COR-L47 (cell line): ENCODE data around the gene BFSP1.
A peak's percentile ranks its signal among the peaks of the same experiment; 100 is the strongest.

Source experiments
- DNase-seq: peaks from one replicate; lab custom pipeline; 2025; lab: John Stamatoyannopoulos, UW

The BFSP1 gene

GRCh38 chr20:17530716-17531664, at the start of gene BFSP1:
Gene BFSP1 (minus strand): TSS chr20:17531379. CDS start chr20:17531329, 50 bp downstream.
- peak; percentile 64 for DNase-seq

- no peak for DNase-seq
These were observed 49.7 kb upstream of the BFSP1 start for GRCh38 chr20:17580895-17581294.

GRCh38 chr20:17579369-17580039, 48.3 kb upstream of the BFSP1 start:
- no peak for DNase-seq

- no peak for DNase-seq
These were observed 45.0 kb upstream of the BFSP1 start for GRCh38 chr20:17576215-17576614.

- no peak for DNase-seq
These were observed 42.3 kb upstream of the BFSP1 start for GRCh38 chr20:17573463-17573862.

GRCh38 chr20:17572034-17572638, 41.0 kb upstream of the BFSP1 start:
- peak; percentile 3 for DNase-seq

- DNase-seq: no peak
These were observed 40.0 kb upstream of the BFSP1 start for GRCh38 chr20:17571153-17571527.

GRCh38 chr20:17570347-17571152, 39.4 kb upstream of the BFSP1 start:
- peak; percentile 52 for DNase-seq

- peak; percentile 87 for DNase-seq
These were observed 38.6 kb upstream of the BFSP1 start, which contains the start of gene DSTN for GRCh38 chr20:17569616-17570346. Gene DSTN (plus strand): TSS chr20:17570075. CDS start chr20:17570209, 134 bp downstream.

GRCh38 chr20:17568972-17569521, 37.9 kb upstream of the BFSP1 start:
- DNase-seq: peak; percentile 50

- DNase-seq: no peak
These were observed 37.0 kb upstream of the BFSP1 start for GRCh38 chr20:17568045-17568788.

GRCh38 chr20:17566345-17566744, 35.2 kb upstream of the BFSP1 start:
- no peak for DNase-seq

- DNase-seq: no peak
These were observed 34.1 kb upstream of the BFSP1 start for GRCh38 chr20:17565169-17565845.

GRCh38 chr20:17562804-17563305, 31.7 kb upstream of the BFSP1 start:
- no peak for DNase-seq

- no peak for DNase-seq
These were observed 29.3 kb upstream of the BFSP1 start for GRCh38 chr20:17560344-17561074.

- no peak for DNase-seq
These were observed 28.2 kb upstream of the BFSP1 start for GRCh38 chr20:17559338-17559737.

- DNase-seq: no peak
These were observed 27.7 kb upstream of the BFSP1 start for GRCh38 chr20:17558941-17559304.

GRCh38 chr20:17558154-17558940, 27.2 kb upstream of the BFSP1 start:
- DNase-seq: no peak
